ENCODE measurements around the gene PPP1R13B. TPM values are rescaled to one million over a fixed set of nuclear protein-coding genes. Genes with fewer than 3 reads are reported as not detected.

PPP1R13B gene
- total RNA-seq, 1 experiment from 2014 or later, result 19.0 TPM

- BruUV-seq (replicated peaks), result no TSS peak
- H3K4me3 ChIP-seq (ENCODE audit: low read depth in 2 of 2, low read length in 2 of 2), result no peak overlapping the region
- intact Hi-C loops (cut with micrococcal nuclease; ENCODE audit: unreplicated experiment), result no loop called here
- DNase-seq (ENCODE audit: low read depth, low spot score), result no peak
- CTCF ChIA-PET, result no interaction called here
- H3K9me3 ChIP-seq (ENCODE audit: control insufficient read depth, insufficient read depth, low read depth, low read length), result no peaks in the 10 kb centered on the region
- in situ Hi-C loops (cut with HindIII; ENCODE audit: low pct_unique_long_range_greater_than_20kb, low sequenced_read_pairs), result no loop called here
- ATAC-seq, result no peak; the same call in 1 of the 2 replicates
- H3K27me3 ChIP-seq (ENCODE audit: control insufficient read depth, insufficient read depth, low read length), result no peaks in the 10 kb centered on the region
- POLR2A ChIA-PET, result interaction anchor here (0.6 kb wide), 1 partner anchor 308 kb away, joined by 3 read pairs; no protein-coding TSS in a partner anchor
- no peak for TF ChIP-seq CTCF (IDR thresholded peaks at IDR 0.05)
- no peak for TF ChIP-seq POLR2AphosphoS5 (IDR thresholded peaks at IDR 0.05; ENCODE audit: low read depth, low read length)
- H3K4me1 ChIP-seq (ENCODE audit: control insufficient read depth, insufficient read depth, low read length), result no peaks in the 10 kb centered on the region
- no peaks in the 10 kb centered on the region for H3K36me3 ChIP-seq (ENCODE audit: control insufficient read depth, insufficient read depth, low read length)
- H3K27ac ChIP-seq (ENCODE audit: low read length), result no peak overlapping the region
Observed at GRCh38 chr14:103744621-103745395, 102.6 kb downstream of the PPP1R13B start.

DNA sequence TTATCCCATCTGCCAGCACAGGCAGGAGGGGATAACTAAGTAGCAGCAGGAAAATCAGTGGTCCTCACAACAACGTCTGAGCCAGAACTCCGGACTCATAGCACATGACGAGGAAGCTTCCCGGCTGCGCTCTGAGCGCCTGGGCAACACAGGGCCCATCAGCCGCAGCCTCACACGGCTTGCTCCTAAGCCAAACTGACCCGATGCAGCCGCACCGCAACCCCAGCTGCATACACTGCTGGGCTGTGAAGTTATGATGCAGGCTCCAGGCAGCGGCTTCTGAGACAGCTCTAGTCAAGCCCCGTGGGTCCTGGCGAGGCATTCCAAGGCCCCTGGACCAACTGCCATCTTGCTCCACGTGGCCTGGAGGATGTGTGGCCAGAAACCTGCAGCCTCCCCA, 103.7 kb downstream of the PPP1R13B start:
- BruUV-seq (replicated peaks), result no TSS peak
- Histone ChIP-seq H3K27ac (ENCODE audit: low read length) (no peak overlapping the region), H3K4me3 (ENCODE audit: low read depth in 2 of 2, low read length in 2 of 2) (no peak overlapping the region), H3K4me1 (ENCODE audit: control insufficient read depth, insufficient read depth, low read length) (no peaks in the 10 kb centered on the region), H3K9me3 (ENCODE audit: control insufficient read depth, insufficient read depth, low read depth, low read length) (no peaks in the 10 kb centered on the region), H3K36me3 (ENCODE audit: control insufficient read depth, insufficient read depth, low read length) (no peaks in the 10 kb centered on the region), H3K27me3 (ENCODE audit: control insufficient read depth, insufficient read depth, low read length) (no peaks in the 10 kb centered on the region)
- CTCF ChIA-PET, result no interaction called here
- intact Hi-C loops (cut with micrococcal nuclease; ENCODE audit: unreplicated experiment), result no loop called here
- POLR2A ChIA-PET, result no interaction called here
- no peak for ATAC-seq
- in situ Hi-C loops (cut with HindIII; ENCODE audit: low pct_unique_long_range_greater_than_20kb, low sequenced_read_pairs), result no loop called here
- DNase-seq (ENCODE audit: low read depth, low spot score), result no peak
- TF ChIP-seq TCF7L2 (IDR thresholded peaks at IDR 0.05; ENCODE audit: low read depth, low read length) (no peak), SIN3A (IDR thresholded peaks at IDR 0.05; ENCODE audit: borderline replicate concordance, insufficient read depth, low read depth, low read length) (no peak), CTCF (IDR thresholded peaks at IDR 0.05) (no peak), POLR2AphosphoS5 (IDR thresholded peaks at IDR 0.05; ENCODE audit: low read depth, low read length) (no peak)
- TF ChIP-seq, protein P1, sequence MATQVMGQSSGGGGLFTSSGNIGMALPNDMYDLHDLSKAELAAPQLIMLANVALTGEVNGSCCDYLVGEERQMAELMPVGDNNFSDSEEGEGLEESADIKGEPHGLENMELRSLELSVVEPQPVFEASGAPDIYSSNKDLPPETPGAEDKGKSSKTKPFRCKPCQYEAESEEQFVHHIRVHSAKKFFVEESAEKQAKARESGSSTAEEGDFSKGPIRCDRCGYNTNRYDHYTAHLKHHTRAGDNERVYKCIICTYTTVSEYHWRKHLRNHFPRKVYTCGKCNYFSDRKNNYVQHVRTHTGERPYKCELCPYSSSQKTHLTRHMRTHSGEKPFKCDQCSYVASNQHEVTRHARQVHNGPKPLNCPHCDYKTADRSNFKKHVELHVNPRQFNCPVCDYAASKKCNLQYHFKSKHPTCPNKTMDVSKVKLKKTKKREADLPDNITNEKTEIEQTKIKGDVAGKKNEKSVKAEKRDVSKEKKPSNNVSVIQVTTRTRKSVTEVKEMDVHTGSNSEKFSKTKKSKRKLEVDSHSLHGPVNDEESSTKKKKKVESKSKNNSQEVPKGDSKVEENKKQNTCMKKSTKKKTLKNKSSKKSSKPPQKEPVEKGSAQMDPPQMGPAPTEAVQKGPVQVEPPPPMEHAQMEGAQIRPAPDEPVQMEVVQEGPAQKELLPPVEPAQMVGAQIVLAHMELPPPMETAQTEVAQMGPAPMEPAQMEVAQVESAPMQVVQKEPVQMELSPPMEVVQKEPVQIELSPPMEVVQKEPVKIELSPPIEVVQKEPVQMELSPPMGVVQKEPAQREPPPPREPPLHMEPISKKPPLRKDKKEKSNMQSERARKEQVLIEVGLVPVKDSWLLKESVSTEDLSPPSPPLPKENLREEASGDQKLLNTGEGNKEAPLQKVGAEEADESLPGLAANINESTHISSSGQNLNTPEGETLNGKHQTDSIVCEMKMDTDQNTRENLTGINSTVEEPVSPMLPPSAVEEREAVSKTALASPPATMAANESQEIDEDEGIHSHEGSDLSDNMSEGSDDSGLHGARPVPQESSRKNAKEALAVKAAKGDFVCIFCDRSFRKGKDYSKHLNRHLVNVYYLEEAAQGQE (IDR thresholded peaks at IDR 0.05; ENCODE audit: insufficient read depth in 1 of 2, low read depth in 2 of 2, low read length in 1 of 2), result no peak
